Breast epithelium (tissue), 3 donors: ENCODE data around the gene CCDC134.

Experiments
- POLR2A ChIP-seq: fragments of 450-650 bp; IDR thresholded peaks from one replicate; pipeline ENCODE4 v1.6.1; 2016; ENCODE audit warnings: antibody characterized with exemption, mild to moderate bottlenecking, moderate library complexity
- TF ChIP-seq, protein P1 (sequence below), 3 donors: fragments of 450-650 bp; IDR thresholded peaks; one replicate each; pipeline ENCODE4 v1.5.1; 2016 to 2017; ENCODE audit warnings: antibody characterized with exemption in 3 of 3, mild to moderate bottlenecking in 3 of 3, moderate library complexity in 3 of 3

GRCh38 chr22:41831383-41831782, 30.9 kb downstream of the CCDC134 start:
- no peak for TF ChIP-seq POLR2A
- TF ChIP-seq, protein P1, sequence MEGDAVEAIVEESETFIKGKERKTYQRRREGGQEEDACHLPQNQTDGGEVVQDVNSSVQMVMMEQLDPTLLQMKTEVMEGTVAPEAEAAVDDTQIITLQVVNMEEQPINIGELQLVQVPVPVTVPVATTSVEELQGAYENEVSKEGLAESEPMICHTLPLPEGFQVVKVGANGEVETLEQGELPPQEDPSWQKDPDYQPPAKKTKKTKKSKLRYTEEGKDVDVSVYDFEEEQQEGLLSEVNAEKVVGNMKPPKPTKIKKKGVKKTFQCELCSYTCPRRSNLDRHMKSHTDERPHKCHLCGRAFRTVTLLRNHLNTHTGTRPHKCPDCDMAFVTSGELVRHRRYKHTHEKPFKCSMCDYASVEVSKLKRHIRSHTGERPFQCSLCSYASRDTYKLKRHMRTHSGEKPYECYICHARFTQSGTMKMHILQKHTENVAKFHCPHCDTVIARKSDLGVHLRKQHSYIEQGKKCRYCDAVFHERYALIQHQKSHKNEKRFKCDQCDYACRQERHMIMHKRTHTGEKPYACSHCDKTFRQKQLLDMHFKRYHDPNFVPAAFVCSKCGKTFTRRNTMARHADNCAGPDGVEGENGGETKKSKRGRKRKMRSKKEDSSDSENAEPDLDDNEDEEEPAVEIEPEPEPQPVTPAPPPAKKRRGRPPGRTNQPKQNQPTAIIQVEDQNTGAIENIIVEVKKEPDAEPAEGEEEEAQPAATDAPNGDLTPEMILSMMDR (IDR thresholded peaks at IDR 0.05), result no peak
